ENCODE measurements around the gene P3H1. TPM values are rescaled to one million over a fixed set of nuclear protein-coding genes. Genes with fewer than 3 reads are reported as not detected.

Gene P3H1
- total and polyA plus RNA-seq, 2 of the 13 experiments (the other 11 are each of a cell fraction or from before 2014, with no cell fraction given): 64.6 to 120 TPM

- CTCF ChIA-PET (ENCODE audit: low intra/inter-chr PET ratio, low total read pairs): no interaction called here
- POLR2A ChIA-PET: no interaction called here
- Histone ChIP-seq H3K9me3 (ENCODE audit: low read length) (no peaks in the 10 kb centered on the region), H2AFZ (ENCODE audit: low read length) (no peak overlapping the region), H3K4me3 (replicated peaks in 1 of 3; ENCODE audit: insufficient read depth in 1 of 3, low read depth in 2 of 3, low read length in 3 of 3) (no peak overlapping the region), H3K4me2 (ENCODE audit: low read depth, low read length) (peak overlapping the region; percentile 57), H3K9ac (ENCODE audit: insufficient read depth, low read depth, low read length) (no peak overlapping the region), H3K27me3 (ENCODE audit: control insufficient read depth in 1 of 2, insufficient read depth in 2 of 2, low read length in 2 of 2) (no peaks in the 10 kb centered on the region), H3K79me2 (ENCODE audit: insufficient read depth, low read length) (no peaks in the 10 kb centered on the region), H3K4me1 (ENCODE audit: insufficient read depth, low read length) (peaks cover 16% of the 10 kb centered on the region), H4K20me1 (ENCODE audit: insufficient read depth, low read length) (no peaks in the 10 kb centered on the region), H3K27ac (ENCODE audit: extremely low read length, insufficient read depth, low read length) (no peak overlapping the region), H3K36me3 (replicated peaks in 1 of 2; ENCODE audit: control insufficient read depth in 1 of 2, insufficient read depth in 2 of 2, low read length in 2 of 2) (peaks cover 0 to 4% of the 10 kb centered on the region in 2 experiments; a peak in 1 of 5 replicates)
- in situ Hi-C loops (cut with HindIII; ENCODE audit: extremely low pct_ligation_motif_present, low pct_unique_long_range_greater_than_20kb) (no loop called here), intact Hi-C loops (cut with micrococcal nuclease; ENCODE audit: unreplicated experiment) (no loop called here)
- BruUV-seq (replicated peaks): no TSS peak
- DNase-seq (ENCODE audit: low spot score): peak; percentile 69
- 25% methylated on average over 1 of the region's 1 CpG for WGBS (ENCODE audit: low lambda C conversion rate)
- peak; percentile 75 for FAIRE-seq
- ATAC-seq: peak; percentile 96
- no peak for TF ChIP-seq ZNF318 (CRISPR knock-in tag; IDR thresholded peaks at IDR 0.05)
- TF ChIP-seq ZNF776 (CRISPR knock-in tag; IDR thresholded peaks at IDR 0.05): no peak
- TF ChIP-seq, protein P1, sequence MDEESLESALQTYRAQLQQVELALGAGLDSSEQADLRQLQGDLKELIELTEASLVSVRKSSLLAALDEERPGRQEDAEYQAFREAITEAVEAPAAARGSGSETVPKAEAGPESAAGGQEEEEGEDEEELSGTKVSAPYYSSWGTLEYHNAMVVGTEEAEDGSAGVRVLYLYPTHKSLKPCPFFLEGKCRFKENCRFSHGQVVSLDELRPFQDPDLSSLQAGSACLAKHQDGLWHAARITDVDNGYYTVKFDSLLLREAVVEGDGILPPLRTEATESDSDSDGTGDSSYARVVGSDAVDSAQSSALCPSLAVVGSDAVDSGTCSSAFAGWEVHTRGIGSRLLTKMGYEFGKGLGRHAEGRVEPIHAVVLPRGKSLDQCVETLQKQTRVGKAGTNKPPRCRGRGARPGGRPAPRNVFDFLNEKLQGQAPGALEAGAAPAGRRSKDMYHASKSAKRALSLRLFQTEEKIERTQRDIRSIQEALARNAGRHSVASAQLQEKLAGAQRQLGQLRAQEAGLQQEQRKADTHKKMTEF (CRISPR knock-in tag; IDR thresholded peaks at IDR 0.05): no peak
- no peak for TF ChIP-seq ZNF180 (CRISPR knock-in tag; IDR thresholded peaks at IDR 0.05; ENCODE audit: borderline replicate concordance, low read depth)
- no peak for TF ChIP-seq ZKSCAN1 (IDR thresholded peaks at IDR 0.05; ENCODE audit: low read length)
- no peak for TF ChIP-seq SRF (IDR thresholded peaks at IDR 0.05; ENCODE audit: low read depth, low read length)
- TF ChIP-seq PAXIP1 (CRISPR knock-in tag; conservative IDR thresholded peaks at IDR 0.05): peak; percentile 42; the same call in 1 of the 2 replicates
- no peak for TF ChIP-seq JARID2 (CRISPR knock-in tag; IDR thresholded peaks at IDR 0.05; ENCODE audit: insufficient replicate concordance)
- TF ChIP-seq ZNF34 (CRISPR knock-in tag; IDR thresholded peaks at IDR 0.05; ENCODE audit: borderline replicate concordance): no peak
- TF ChIP-seq KLF15 (CRISPR knock-in tag; IDR thresholded peaks at IDR 0.05; ENCODE audit: borderline replicate concordance): no peak
- TF ChIP-seq ZNF737 (CRISPR knock-in tag; IDR thresholded peaks at IDR 0.05; ENCODE audit: borderline replicate concordance): no peak
Observed at GRCh38 chr1:42720868-42721267, 46.0 kb downstream of the P3H1 start.

All from HepG2 (cell line).